BE2C (cell line): Measurements from ENCODE around the gene MRPL42.

ENCODE experiments used
- DNase-seq: peaks from one replicate; pipeline ENCODE4 v3.0.0-alpha.2; 2020
- H3K27me3 ChIP-seq: fragments of 250-450 bp; sonication (Bioruptor Pico); 2 replicates; pipeline ENCODE4 v1.5.1; 2020; ENCODE audit warnings: mild to moderate bottlenecking
- H3K36me3 ChIP-seq: fragments of 250-450 bp; sonication (Bioruptor Pico); 2 replicates; pipeline ENCODE4 v1.5.1; 2020; ENCODE audit warnings: mild to moderate bottlenecking
- H3K4me1 ChIP-seq: fragments of 250-450 bp; sonication (Bioruptor Pico); 2 replicates; pipeline ENCODE4 v1.5.1; 2020
- H3K4me3 ChIP-seq: 2 replicates; pipeline ENCODE4 v1.5.1; 2011; ENCODE audit warnings: low read depth, low read length
- H3K9me3 ChIP-seq: fragments of 250-450 bp; sonication (Bioruptor Pico); 2 replicates; pipeline ENCODE4 v1.5.1; 2020
- TF ChIP-seq, protein P1 (sequence below): IDR thresholded peaks from 2 replicates; pipeline ENCODE4 v1.5.1; 2012; ENCODE audit warnings: mild to moderate bottlenecking, low read depth, low read length

Gene MRPL42

DNA sequence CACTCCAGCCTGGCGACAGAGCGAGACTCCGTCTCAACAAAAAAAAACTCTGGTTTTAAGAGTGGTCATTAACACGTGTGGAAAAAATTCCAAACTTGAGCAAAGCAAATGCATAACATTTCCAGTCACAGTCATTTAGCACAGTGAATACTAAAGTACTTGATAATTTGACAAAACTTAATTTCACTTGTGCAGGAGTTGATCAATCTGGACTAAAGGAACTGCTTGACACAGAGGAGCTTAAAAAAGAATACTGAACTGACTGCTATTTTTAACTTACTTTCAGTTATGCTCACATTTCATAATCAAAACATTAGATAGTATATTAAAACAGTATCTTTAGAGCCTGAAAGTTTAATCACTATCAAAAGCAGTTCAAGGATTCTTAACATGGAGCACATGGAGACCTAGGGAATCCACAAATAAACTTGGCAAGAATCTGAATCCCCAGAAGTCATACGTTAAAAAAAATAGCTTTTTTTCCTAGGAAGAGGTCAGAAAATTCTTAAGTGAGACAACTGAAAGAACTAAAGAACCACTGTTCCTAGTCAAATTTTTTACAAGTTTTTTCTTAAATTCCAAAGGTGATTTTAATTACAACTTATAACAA lies 33.0 kb upstream of the MRPL42 start:
- H3K9me3 ChIP-seq: no peaks in the 10 kb centered on the region
- TF ChIP-seq, protein P1, sequence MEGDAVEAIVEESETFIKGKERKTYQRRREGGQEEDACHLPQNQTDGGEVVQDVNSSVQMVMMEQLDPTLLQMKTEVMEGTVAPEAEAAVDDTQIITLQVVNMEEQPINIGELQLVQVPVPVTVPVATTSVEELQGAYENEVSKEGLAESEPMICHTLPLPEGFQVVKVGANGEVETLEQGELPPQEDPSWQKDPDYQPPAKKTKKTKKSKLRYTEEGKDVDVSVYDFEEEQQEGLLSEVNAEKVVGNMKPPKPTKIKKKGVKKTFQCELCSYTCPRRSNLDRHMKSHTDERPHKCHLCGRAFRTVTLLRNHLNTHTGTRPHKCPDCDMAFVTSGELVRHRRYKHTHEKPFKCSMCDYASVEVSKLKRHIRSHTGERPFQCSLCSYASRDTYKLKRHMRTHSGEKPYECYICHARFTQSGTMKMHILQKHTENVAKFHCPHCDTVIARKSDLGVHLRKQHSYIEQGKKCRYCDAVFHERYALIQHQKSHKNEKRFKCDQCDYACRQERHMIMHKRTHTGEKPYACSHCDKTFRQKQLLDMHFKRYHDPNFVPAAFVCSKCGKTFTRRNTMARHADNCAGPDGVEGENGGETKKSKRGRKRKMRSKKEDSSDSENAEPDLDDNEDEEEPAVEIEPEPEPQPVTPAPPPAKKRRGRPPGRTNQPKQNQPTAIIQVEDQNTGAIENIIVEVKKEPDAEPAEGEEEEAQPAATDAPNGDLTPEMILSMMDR: no peak
- H3K36me3 ChIP-seq: peaks cover 3% of the 10 kb centered on the region; the same call in 1 of the 2 replicates
- DNase-seq: no peak
- H3K4me1 ChIP-seq: no peaks in the 10 kb centered on the region; the same call in 1 of the 2 replicates
- H3K4me3 ChIP-seq: no peak overlapping the region
- H3K27me3 ChIP-seq: no peaks in the 10 kb centered on the region

DNA sequence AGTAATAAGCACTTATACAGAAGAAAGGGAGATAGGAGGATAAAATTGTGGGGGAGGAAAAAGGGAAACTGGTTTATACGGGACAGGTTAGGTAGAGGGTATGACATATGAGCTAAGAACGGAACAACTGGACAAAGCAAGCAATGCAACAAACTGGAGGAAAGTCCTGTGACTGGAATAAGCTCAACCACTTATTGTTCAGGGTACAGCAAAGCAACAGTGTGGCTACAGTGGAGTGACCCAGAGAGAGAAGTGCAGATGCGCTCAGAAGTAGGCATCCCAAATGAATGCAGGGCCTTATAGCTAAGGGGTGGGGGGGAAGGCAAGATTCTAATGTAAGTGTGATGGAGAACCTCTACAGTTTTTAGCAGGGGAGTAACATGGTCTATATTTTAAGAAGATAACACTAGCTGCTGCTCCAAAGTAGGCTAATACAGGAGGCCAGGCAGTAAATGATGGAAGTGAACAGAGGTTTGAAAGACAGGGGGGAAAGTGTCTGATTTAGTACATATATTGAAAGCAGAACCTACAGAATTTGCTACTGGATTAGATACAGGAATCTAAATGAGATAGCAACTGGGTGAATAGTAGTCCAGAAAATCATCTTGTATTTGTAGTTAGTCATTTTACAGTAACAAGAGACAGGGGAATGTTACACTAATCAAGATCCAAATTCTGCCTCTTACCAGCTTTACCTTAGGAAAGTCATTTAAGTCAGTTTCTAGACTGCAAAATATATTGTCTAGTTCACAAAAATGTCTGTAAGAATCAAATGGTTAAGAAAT lies 28.9 kb upstream of the MRPL42 start:
- Histone ChIP-seq H3K36me3 (peaks cover 11% of the 10 kb centered on the region), H3K4me3 (no peak overlapping the region), H3K27me3 (no peaks in the 10 kb centered on the region), H3K9me3 (no peaks in the 10 kb centered on the region), H3K4me1 (no peaks in the 10 kb centered on the region; the same call in 1 of the 2 replicates)
- DNase-seq: no peak
- TF ChIP-seq, protein P1: no peak

DNA sequence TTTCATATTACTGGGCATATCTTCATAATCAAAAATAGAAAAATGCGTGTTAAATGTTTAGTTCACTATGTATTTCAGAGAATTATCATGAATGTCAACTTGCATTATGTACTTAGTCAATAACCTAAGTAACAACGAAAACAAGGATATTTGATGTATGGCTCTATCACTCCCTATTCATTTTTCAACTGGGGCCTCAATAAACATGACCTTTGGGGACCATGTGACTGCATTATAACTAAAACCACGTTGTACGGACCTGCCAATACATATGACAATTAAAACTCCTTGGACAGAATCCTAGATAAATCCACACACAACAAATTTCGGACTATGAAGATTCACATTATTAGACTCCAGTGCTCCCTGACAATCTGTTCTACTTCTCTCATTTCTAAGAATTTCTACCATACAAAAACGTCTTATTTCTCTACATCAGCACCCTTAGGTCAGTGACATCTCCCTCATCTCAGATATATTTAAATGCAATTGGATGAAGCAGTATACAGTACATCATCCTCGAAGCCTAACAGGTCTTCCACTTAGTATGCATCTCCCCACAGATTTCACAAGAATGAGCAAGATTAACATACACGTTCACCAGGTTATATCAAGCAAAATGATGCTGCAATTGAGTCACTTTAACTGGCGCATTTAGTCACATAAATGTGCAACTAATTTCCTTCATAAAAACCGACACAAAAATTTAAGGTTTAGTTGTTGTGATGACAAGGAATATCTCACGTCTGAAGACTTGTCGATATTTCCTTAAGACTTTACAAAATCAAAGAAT lies 27.1 kb upstream of the MRPL42 start:
- Histone ChIP-seq H3K9me3 (no peaks in the 10 kb centered on the region), H3K4me3 (peak overlapping the region; percentile 97), H3K36me3 (peaks cover 11% of the 10 kb centered on the region), H3K27me3 (no peaks in the 10 kb centered on the region), H3K4me1 (no peaks in the 10 kb centered on the region; the same call in 1 of the 2 replicates)
- TF ChIP-seq, protein P1: no peak
- DNase-seq: no peak

DNA sequence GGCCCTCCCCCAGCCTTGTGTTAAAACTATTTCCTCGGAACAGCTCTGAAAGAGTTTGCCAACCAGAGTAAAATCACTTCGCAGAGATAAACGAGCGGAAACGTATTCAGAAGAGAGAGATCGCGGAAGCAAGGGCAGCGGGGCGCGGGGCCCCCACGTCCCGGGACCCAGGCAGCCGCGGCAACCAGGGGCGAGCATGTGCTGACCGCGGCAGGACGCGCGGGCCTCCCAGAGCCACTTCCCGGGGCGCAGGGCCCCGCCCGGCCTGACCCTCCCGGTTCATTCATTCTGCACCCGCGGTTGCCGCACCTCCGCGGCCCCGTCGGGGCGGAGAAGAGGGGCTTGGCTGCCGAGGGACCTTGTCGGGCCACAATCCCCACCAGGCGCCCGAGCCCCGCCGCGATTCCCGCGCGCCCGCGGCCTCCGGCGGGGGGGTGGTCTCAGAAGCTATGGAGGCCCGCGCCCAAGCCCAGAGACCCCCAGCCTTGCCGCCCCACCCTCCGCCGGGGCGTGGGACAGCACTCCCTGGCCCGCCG lies 26.2 kb upstream of the MRPL42 start:
- DNase-seq: no peak
- peak overlapping the region; percentile 97 for H3K4me3 ChIP-seq
- H3K4me1 ChIP-seq: no peaks in the 10 kb centered on the region; the same call in 1 of the 2 replicates
- no peaks in the 10 kb centered on the region for H3K27me3 ChIP-seq
- H3K9me3 ChIP-seq: no peaks in the 10 kb centered on the region
- TF ChIP-seq, protein P1: no peak
- peaks cover 10% of the 10 kb centered on the region for H3K36me3 ChIP-seq

DNA sequence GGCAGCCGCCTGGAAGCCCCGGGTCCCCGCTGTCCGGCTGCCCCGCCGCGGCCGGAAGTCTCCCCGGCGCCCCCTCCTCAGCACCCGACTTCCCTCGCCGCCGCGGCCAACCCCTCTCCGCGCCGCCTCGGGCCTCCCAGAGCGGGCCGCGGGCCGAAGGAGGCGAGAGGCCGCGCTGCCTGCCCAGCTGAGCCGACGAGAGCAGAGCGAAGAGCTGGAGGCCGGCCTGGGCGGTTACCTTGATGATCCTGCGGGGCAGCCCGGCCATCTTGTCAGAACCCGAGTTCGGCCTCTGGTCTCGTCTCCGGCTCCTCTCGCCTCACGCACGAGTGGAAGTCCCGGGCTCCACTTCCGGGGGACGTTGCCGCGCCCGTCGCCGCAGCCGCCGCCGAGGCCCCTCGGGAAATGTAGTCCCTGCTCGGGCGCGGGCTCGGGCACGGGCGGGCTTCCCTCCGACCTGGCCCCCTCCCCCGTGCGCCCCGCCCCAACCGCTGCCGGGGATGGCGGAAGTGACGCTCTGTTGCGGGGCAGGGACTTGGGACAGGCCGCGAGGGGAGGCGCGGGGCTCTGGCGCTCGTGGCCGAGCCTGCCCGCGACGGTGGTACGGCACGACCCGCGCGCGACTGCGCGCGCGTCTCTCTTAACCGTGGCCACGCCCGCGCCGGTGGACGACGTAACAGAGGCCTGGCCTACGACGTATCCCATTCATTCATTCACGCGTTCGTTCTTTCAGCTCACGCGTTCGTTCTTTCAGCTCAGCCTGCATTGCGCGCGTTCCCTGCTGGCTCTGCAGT lies 25.5 kb upstream of the MRPL42 start, which contains the start of gene UBE2N:
UBE2N (minus strand) TSS at position 331 of the 794 bp plus-strand sequence; CDS start at position 268, 63 bp downstream.
- Histone ChIP-seq H3K36me3 (peaks cover 8% of the 10 kb centered on the region), H3K4me1 (no peaks in the 10 kb centered on the region; the same call in 1 of the 2 replicates)
- TF ChIP-seq, protein P1: no peak

More for the DNA sequence above, 25.5 kb upstream of the MRPL42 start, which contains the start of gene UBE2N:
- H3K9me3 ChIP-seq: no peaks in the 10 kb centered on the region
- peak; percentile 99 for DNase-seq
- H3K27me3 ChIP-seq: no peaks in the 10 kb centered on the region
- peak within 1 kb of the TSS; percentile 97 for H3K4me3 ChIP-seq
